HepG2 (cell line): ENCODE data around the gene HDLBP. TPM values are rescaled to one million over a fixed set of nuclear protein-coding genes. Genes with fewer than 3 reads are reported as not detected.

Experiments
- CHD2 ChIP-seq: IDR thresholded peaks from 2 replicates; pipeline ENCODE4 v1.6.1; 2011; ENCODE audit warnings: low read depth, low read length, improper control_type of control experiment
- EEA1 ChIP-seq: sonication (generic); formaldehyde crosslinking; IDR thresholded peaks from 2 replicates; pipeline ENCODE4 v1.5.1; 2020; ENCODE audit warnings: mild to moderate bottlenecking, missing genetic modification reagents, borderline replicate concordance
- FOXA1 ChIP-seq, 2 experiments: fragments of 450-650 bp in 1 of 2; sonication (generic) in 1 of 2; formaldehyde crosslinking in 1 of 2; IDR thresholded peaks; 2 replicates each; pipeline versions ENCODE4 v1.4.0 to v1.6.1; 2016 to 2020; ENCODE audit warnings: missing genetic modification reagents in 1 of 2
- FOXK1 ChIP-seq: sonication (generic); formaldehyde crosslinking; IDR thresholded peaks from 2 replicates; pipeline ENCODE4 v1.4.0; 2020; ENCODE audit warnings: low read depth, missing genetic modification reagents, borderline replicate concordance
- GATAD2A ChIP-seq: IDR thresholded peaks from 2 replicates; pipeline ENCODE4 v1.6.1; 2016
- HBP1 ChIP-seq: IDR thresholded peaks from 2 replicates; pipeline ENCODE4 v1.6.1; 2016; ENCODE audit warnings: low read depth, control low read depth
- ISX ChIP-seq: sonication (generic); formaldehyde crosslinking; conservative IDR thresholded peaks from 2 replicates; pipeline ENCODE4 v1.5.0; 2020; ENCODE audit warnings: missing genetic modification reagents
- KAT8 ChIP-seq: IDR thresholded peaks from 2 replicates; pipeline ENCODE4 v1.6.1; 2016; ENCODE audit warnings: missing genetic modification reagents, missing compliant biosample characterization
- MTA3 ChIP-seq: sonication (generic); formaldehyde crosslinking; IDR thresholded peaks from 2 replicates; pipeline ENCODE4 v1.4.0; 2020; ENCODE audit warnings: missing genetic modification reagents
- NFATC3 ChIP-seq: sonication (generic); formaldehyde crosslinking; IDR thresholded peaks from 2 replicates; pipeline ENCODE4 v1.5.1; 2020; ENCODE audit warnings: mild to moderate bottlenecking, missing genetic modification reagents
- PRMT3 ChIP-seq: sonication (generic); formaldehyde crosslinking; IDR thresholded peaks from 2 replicates; pipeline ENCODE4 v1.8.1; 2022; ENCODE audit warnings: low read depth, mild to moderate bottlenecking, moderate library complexity, missing genetic modification reagents, borderline replicate concordance
- REPIN1 ChIP-seq: sonication (generic); formaldehyde crosslinking; IDR thresholded peaks from 2 replicates; pipeline ENCODE4 v1.8.0; 2022; ENCODE audit warnings: missing genetic modification reagents, low read depth, mild to moderate bottlenecking, borderline replicate concordance
- SALL1 ChIP-seq: sonication (generic); formaldehyde crosslinking; IDR thresholded peaks from 2 replicates; pipeline ENCODE4 v1.8.0; 2022; ENCODE audit warnings: mild to moderate bottlenecking, missing genetic modification reagents
- SIX4 ChIP-seq: sonication (generic); formaldehyde crosslinking; IDR thresholded peaks from 2 replicates; pipeline ENCODE4 v1.4.0; 2020; ENCODE audit warnings: missing genetic modification reagents
- SNAPC2 ChIP-seq: sonication (generic); formaldehyde crosslinking; IDR thresholded peaks from 2 replicates; pipeline ENCODE4 v1.8.1; 2022; ENCODE audit warnings: mild to moderate bottlenecking, missing genetic modification reagents
- SOX6 ChIP-seq, 2 experiments: fragments of 450-650 bp in 1 of 2; sonication (generic) in 1 of 2; formaldehyde crosslinking in 1 of 2; IDR thresholded peaks; 2 replicates each; pipeline versions ENCODE4 v1.4.0 to v1.6.1; 2017 to 2020; ENCODE audit warnings: antibody characterized with exemption in 1 of 2, mild to moderate bottlenecking in 1 of 2, missing genetic modification reagents in 1 of 2
- SP140L ChIP-seq: sonication (generic); formaldehyde crosslinking; IDR thresholded peaks from 2 replicates; pipeline ENCODE4 v1.4.0; 2020; ENCODE audit warnings: missing genetic modification reagents, borderline replicate concordance
- YEATS2 ChIP-seq: sonication (generic); formaldehyde crosslinking; IDR thresholded peaks from 2 replicates; pipeline ENCODE4 v1.4.0; 2020; ENCODE audit warnings: missing genetic modification reagents, borderline replicate concordance
- ZBTB20 ChIP-seq: sonication (generic); formaldehyde crosslinking; IDR thresholded peaks from 2 replicates; pipeline ENCODE4 v1.8.1; 2023; ENCODE audit warnings: missing genetic modification reagents, low read depth, mild to moderate bottlenecking, borderline replicate concordance
- ZFP82 ChIP-seq: sonication (generic); formaldehyde crosslinking; IDR thresholded peaks from 2 replicates; pipeline ENCODE4 v1.5.1; 2020; ENCODE audit warnings: mild to moderate bottlenecking, missing genetic modification reagents, borderline replicate concordance
- ZNF431 ChIP-seq: sonication (generic); formaldehyde crosslinking; IDR thresholded peaks from 2 replicates; pipeline ENCODE4 v1.9.0; 2022; ENCODE audit warnings: missing genetic modification reagents, low read depth, mild to moderate bottlenecking, borderline replicate concordance
- ZNF512B ChIP-seq: sonication (generic); formaldehyde crosslinking; IDR thresholded peaks from 2 replicates; pipeline ENCODE4 v1.5.1; 2020; ENCODE audit warnings: missing genetic modification reagents, mild to moderate bottlenecking, borderline replicate concordance
- ZUFSP ChIP-seq: sonication (generic); formaldehyde crosslinking; IDR thresholded peaks from 2 replicates; pipeline ENCODE4 v1.9.0; 2021; ENCODE audit warnings: missing genetic modification reagents, mild to moderate bottlenecking, borderline replicate concordance
- polyA plus RNA-seq, 8 experiments: library from polyadenylated mRNA; depleted of rRNA in 3 of 8; stranded (reverse) in 7 of 8; unstranded in 1 of 8; fragments of >200 nt; fragmentation: Illumina TruSeq in 4 of 8; extraction: Trizol in 4 of 8; gene quantifications; 2 replicates each; pipeline versions ENCODE4 v1.2.1 to v1.2.3, GENCODE V29; 2011 to 2016; ENCODE audit warnings: low read depth in 4 of 8, missing spikeins in 1 of 8, mixed read lengths in 1 of 8; ENCODE audit not compliant: insufficient read depth in 1 of 8
- total RNA-seq, 5 experiments: library from RNA; depleted of rRNA; stranded (reverse); fragments of >200 nt; fragmentation: Illumina TruSeq; extraction: Trizol; gene quantifications; 2 replicates each; pipeline ENCODE4 v1.2.3, GENCODE V29; 2016; ENCODE audit warnings: low read depth in 1 of 5

The HDLBP gene
- total and polyA plus RNA-seq, 2 of the 13 experiments (the other 11 are each of a cell fraction or from before 2014, with no cell fraction given), result 464 to 707 TPM

GRCh38 chr2:241355983-241356870 lies 40.8 kb upstream of the HDLBP start, which contains the start of gene FARP2 (continued):
- TF ChIP-seq REPIN1 (CRISPR knock-in tag) (0 out of 2 replicates have a peak, but pooled peaks have one; percentile 31), ZNF431 (CRISPR knock-in tag) (no peak; the same call in 1 of the 2 replicates), GATAD2A (no peak), FOXK1 (0 out of 2 replicates have a peak, but pooled peaks have one; percentile 33), YEATS2 (0 out of 2 replicates have a peak, but pooled peaks have one; percentile 21), NFATC3 (no peak), CHD2 (no peak), KAT8 (CRISPR knock-in tag) (peak; percentile 18; the same call in 1 of the 2 replicates), ZBTB20 (CRISPR knock-in tag) (peak; percentile 66), ZUFSP (CRISPR knock-in tag) (no peak), HBP1 (0 out of 2 replicates have a peak, but pooled peaks have one; percentile 34), SNAPC2 (CRISPR knock-in tag) (no peak), ZFP82 (CRISPR knock-in tag) (peak; percentile 77; the same call in 1 of the 2 replicates), FOXA1 (IDR thresholded peaks at IDR 0.05) (no peak), FOXA1 (CRISPR knock-in tag; IDR thresholded peaks at IDR 0.05) (peak; percentile 21; the same call in 1 of the 2 replicates), SP140L (CRISPR knock-in tag) (no peak), SIX4 (CRISPR knock-in tag) (no peak; the same call in 1 of the 2 replicates), ZNF512B (CRISPR knock-in tag) (no peak), PRMT3 (CRISPR knock-in tag) (0 out of 2 replicates have a peak, but pooled peaks have one; percentile 65), SALL1 (CRISPR knock-in tag) (peak; percentile 76), ISX (CRISPR knock-in tag) (no peak), MTA3 (CRISPR knock-in tag) (no peak), EEA1 (no peak), SOX6 (IDR thresholded peaks at IDR 0.05) (no peak), SOX6 (CRISPR knock-in tag; IDR thresholded peaks at IDR 0.05) (no peak)
